Skin epidermis (tissue), 12 donors: ENCODE measurements around the gene RASA3.
A peak's percentile ranks its signal among the peaks of the same experiment; 100 is the strongest.

Experiments
- H3K27ac ChIP-seq, 21 experiments: fragments of 200-600 bp; sonication (generic) in 11 of 21; one replicate each; pipeline ENCODE4 v1.5.0; 2020; ENCODE audit warnings: mild to moderate bottlenecking in 3 of 21, inconsistent platforms in 2 of 21, moderate library complexity in 2 of 21
- H3K4me3 ChIP-seq, 7 experiments: fragments of 200-600 bp; sonication (generic) in 2 of 7; one replicate each; pipeline ENCODE4 v1.5.0; 2020; ENCODE audit warnings: inconsistent platforms in 2 of 7, mild to moderate bottlenecking in 2 of 7, moderate library complexity in 1 of 7

Gene RASA3

GRCh38 chr13:114034481-114034891 is 97.9 kb downstream of the RASA3 start:
- H3K27ac ChIP-seq, result peak overlapping the region in 15 of 21 experiments; percentile 3 to 66 (median 45)
- H3K4me3 ChIP-seq, result no peak overlapping the region

- no peak overlapping the region for H3K4me3 ChIP-seq
- H3K27ac ChIP-seq, result peak overlapping the region in 13 of 21 experiments; percentile 11 to 66 (median 45)
Measured at GRCh38 chr13:114033541-114034315, 98.7 kb downstream of the RASA3 start.

- H3K27ac ChIP-seq, result peak overlapping the region in 6 of 21 experiments; percentile 38 to 69 (median 51)
- no peak overlapping the region for H3K4me3 ChIP-seq
Measured at GRCh38 chr13:114032126-114032799, 100.2 kb downstream of the RASA3 start.

GRCh38 chr13:114031631-114032030 is 100.8 kb downstream of the RASA3 start:
- Histone ChIP-seq H3K4me3 (no peak overlapping the region), H3K27ac (no peak overlapping the region)

GRCh38 chr13:114030666-114031610 is 101.5 kb downstream of the RASA3 start:
- H3K27ac ChIP-seq, result no peak overlapping the region
- H3K4me3 ChIP-seq, result no peak overlapping the region

- Histone ChIP-seq H3K4me3 (no peak overlapping the region), H3K27ac (no peak overlapping the region)
Measured at GRCh38 chr13:114029866-114030625, 102.4 kb downstream of the RASA3 start.

GRCh38 chr13:114027826-114028225 is 104.6 kb downstream of the RASA3 start:
- Histone ChIP-seq H3K4me3 (no peak overlapping the region), H3K27ac (peak overlapping the region in 10 of 21 experiments; percentile 22 to 71 (median 44))

- Histone ChIP-seq H3K4me3 (no peak overlapping the region), H3K27ac (peak overlapping the region in 18 of 21 experiments; percentile 14 to 76 (median 48))
Measured at GRCh38 chr13:114027046-114027715, 105.2 kb downstream of the RASA3 start.

GRCh38 chr13:114026481-114026880 is 105.9 kb downstream of the RASA3 start:
- Histone ChIP-seq H3K4me3 (no peak overlapping the region), H3K27ac (peak overlapping the region in 17 of 21 experiments; percentile 11 to 76 (median 50))

- peak overlapping the region in 14 of 21 experiments; percentile 2 to 76 (median 38) for H3K27ac ChIP-seq
- H3K4me3 ChIP-seq, result no peak overlapping the region
Measured at GRCh38 chr13:114025714-114026431, 106.5 kb downstream of the RASA3 start.

GRCh38 chr13:114025405-114025713 is 107.1 kb downstream of the RASA3 start:
- Histone ChIP-seq H3K4me3 (no peak overlapping the region), H3K27ac (peak overlapping the region in 2 of 21 experiments; percentile 18 to 39)

- H3K27ac ChIP-seq, result peak overlapping the region in 2 of 21 experiments; percentile 18 to 66
- no peak overlapping the region for H3K4me3 ChIP-seq
Measured at GRCh38 chr13:114024603-114025404, 107.6 kb downstream of the RASA3 start.

- peak overlapping the region in 1 of 21 experiments; percentile 66 for H3K27ac ChIP-seq
- no peak overlapping the region for H3K4me3 ChIP-seq
Measured at GRCh38 chr13:114023716-114024602, 108.5 kb downstream of the RASA3 start.

- Histone ChIP-seq H3K27ac (no peak overlapping the region), H3K4me3 (no peak overlapping the region)
Measured at GRCh38 chr13:114022876-114023275, 109.5 kb downstream of the RASA3 start.

- Histone ChIP-seq H3K27ac (peak overlapping the region in 2 of 21 experiments; percentile 23 to 36), H3K4me3 (no peak overlapping the region)
Measured at GRCh38 chr13:114022309-114022669, 110.1 kb downstream of the RASA3 start.
